LoVo (cell line): Measurements from ENCODE around the gene ZNF253.
"Not testable (repeated sequence)": the region's sequence is repeated elsewhere in the genome, so short reads cannot be mapped to it uniquely, and the experiment has no call there.

Experiments
- DNase-seq: peaks from one replicate; pipeline ENCODE4 v3.0.0-alpha.2; 2016; ENCODE audit warnings: low spot score

The ZNF253 gene

DNA sequence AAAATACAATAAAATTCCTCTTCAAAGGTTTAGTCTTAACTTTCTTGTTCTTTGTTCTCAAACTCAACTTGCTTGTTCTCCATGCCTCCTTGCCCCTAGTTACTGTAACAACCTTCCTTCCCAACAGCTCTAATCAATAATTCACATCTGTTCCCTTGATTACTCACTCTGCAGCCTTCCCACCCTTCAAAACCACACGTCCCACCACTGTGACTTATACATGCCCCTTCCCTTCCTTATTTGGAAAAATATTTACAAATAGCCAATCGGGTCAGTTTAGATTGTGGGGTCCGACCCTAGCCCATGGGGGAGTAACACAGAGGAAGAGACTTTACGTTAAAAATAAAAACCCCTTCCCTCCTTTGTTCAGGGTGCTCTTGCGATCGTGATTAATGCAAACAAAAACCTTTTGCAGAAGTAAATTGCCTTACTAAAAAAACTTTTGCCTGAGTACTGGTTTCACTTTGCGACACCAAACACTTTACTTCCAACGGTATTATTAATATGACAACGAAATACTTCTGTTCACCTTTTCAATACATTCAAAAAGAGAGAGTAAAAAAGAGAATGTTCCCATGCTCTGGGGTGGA lies 34.6 kb downstream of the ZNF253 start:
- DNase-seq: no peak

DNA sequence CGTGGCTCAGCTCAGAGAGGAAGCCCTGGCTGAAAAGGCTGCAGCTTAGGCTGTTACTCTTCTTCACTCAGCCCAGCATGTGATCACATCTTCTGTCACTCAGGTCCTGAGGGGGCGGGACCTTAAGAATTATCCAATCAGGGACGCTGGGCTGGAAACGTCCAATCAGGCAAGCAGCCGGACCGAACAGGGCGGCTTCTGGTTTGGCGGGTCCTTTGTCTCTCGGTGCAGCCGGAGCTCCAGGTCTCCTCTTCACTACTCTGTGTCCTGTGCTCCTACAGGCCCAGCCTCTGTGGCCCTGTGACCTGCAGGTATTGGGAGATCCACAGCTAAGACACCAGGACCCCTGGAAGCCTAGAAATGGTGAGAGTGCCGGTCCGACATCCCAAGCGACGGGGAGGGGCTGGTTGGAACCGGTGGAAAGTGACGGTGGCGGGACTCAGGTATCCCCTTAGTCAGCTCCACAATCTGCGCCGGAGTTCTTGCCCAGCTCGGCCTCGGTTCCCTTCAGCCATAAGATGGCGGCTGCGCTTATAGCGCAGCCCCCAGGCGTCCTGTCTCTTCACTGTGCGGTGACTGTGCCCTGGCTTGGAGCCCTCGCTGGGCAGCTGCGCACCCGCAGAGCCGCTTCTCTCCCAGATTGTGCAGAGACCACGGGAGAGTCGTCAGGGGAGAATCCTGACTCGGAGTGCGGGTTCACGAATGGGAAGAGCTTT lies 35.2 kb downstream of the ZNF253 start, which contains the start of gene ZNF93:
ZNF93 (plus strand) TSS at position 218 of the 716 bp plus-strand sequence; CDS start at position 361, 143 bp downstream.
- peak; percentile 56 for DNase-seq

DNA sequence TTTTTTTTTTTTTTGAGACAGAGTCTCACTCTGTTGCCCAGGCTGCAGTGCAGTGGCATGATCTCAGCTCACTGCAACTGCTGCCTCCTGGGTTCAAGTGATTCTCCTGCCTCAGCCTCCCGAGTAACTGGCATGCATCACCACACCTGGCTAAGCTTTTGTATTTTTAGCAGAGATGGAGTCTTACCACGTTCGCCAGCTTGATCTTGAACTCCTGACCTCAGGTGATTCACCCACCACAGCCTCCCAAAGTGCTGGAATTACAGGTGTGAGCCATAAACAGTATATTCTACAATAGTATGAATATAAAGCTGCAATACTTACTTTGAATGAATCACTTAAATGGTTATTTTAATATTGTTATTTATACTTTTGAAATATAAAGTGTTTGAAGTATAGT lies 41.9 kb downstream of the ZNF253 start:
- not testable (repeated sequence) for DNase-seq

DNA sequence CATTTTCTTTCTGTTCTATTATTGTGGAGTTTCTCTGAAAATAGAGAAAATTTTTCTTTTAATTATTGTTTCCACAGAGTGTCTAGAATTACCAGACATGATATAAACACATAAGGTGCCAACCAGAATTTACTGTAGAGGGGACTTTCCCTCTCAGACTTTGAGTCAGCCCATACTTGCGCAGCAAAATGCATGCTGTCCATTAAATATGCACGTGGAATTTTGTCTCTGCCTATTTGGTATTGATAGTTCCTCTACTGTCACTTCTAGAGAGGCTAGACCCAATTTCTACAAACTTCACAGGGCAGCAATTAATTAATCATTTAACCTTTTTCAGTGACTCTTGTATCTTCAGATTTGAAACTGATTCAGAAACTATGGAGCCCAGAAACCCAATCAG lies 44.0 kb downstream of the ZNF253 start:
- no peak for DNase-seq

DNA sequence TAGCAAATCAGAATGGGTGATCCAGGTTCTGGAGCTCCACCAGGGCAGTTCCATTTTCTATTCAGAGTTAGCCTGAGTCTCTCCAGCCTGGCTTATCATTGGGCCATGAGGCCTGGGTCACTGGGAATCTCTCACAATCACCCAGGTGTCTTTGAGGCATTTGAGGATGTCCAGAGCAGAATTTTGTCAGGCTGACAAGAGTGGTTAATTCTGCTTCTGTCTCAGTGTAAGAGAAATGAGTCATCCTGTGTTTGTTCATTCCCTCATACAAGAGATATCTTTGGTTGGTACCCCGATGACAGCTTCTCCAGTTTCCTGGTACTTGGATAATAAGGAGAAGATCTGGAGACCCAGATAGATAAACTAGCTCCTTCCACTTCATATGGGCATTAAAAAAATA lies 45.5 kb downstream of the ZNF253 start:
- no peak for DNase-seq

DNA sequence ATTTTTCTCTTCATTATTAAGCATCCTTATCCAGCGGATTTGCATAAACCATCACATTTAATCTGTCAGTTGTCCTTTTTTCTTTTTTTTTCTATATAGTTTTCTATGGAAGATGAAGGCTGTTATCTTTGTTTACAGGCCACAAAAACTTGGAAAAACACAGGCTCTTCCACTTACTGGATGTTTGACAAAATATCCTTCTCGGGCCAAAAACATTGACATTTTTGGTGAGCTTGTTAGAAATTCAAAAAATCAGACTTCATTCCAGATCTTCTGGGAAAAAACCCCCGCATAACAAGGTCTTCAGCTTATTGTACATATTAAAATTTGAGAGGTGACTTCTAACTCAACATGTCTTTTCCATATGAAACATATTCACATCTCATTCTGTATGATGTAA lies 48.9 kb downstream of the ZNF253 start:
- DNase-seq: no peak

DNA sequence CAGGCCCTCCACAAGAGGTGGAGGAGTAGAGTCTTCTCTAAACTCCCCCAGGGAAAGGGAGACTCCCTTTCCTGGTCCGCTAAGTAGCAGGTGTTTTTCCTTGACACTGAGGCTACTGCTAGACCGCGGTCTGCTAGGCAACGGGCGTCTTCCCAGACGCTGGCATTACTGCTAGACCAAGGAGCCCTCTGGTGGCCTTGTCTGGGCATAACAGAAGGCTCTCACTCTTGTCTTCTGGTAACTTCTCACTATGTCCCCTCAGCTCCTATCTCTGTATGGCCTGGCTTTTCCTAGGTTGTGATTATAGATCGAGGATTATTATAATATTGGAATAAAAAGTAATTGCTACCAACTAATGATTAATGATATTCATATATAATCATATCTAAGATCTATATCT lies 64.7 kb downstream of the ZNF253 start:
- DNase-seq: not testable (repeated sequence)

DNA sequence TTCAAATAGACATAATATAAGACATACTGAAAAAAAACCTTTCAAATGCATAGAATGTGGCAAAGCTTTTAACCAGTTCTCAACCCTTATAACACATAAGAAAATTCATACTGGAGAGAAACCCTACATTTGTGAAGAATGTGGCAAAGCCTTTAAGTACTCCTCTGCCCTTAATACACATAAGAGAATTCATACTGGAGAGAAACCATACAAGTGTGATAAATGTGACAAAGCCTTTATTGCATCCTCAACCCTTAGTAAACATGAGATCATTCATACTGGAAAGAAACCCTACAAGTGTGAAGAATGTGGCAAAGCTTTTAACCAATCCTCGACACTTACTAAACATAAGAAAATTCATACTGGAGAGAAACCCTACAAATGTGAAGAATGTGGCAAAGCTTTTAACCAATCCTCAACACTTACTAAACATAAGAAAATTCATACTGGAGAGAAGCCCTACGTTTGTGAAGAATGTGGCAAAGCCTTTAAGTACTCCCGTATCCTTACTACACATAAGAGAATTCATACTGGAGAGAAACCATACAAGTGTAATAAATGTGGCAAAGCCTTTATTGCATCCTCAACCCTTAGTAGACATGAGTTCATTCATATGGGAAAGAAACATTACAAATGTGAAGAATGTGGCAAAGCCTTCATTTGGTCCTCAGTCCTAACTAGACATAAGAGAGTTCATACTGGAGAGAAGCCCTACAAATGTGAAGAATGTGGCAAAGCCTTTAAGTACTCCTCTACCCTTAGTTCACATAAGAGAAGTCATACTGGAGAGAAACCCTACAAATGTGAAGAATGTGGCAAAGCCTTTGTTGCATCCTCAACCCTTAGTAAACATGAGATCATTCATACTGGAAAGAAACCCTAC lies 68.0 kb downstream of the ZNF253 start:
- DNase-seq: not testable (repeated sequence)

DNA sequence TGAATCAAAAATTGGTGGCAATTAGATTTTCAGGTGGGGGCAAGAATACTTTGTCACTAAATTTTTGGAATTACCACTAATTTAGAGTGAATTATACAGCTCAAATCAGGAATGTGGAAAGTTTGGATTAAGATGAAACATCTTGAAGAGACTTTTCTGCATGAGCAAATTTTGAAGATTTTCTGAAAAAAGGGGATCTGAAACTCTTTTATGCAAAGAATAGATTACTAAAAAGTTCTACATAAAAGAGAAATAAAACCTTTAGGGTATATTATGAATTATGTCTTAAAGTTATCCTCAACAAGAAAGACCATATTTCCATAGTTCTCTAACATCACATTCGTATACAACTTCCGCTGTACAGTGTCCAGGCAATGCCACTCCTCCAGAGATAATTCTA lies 71.7 kb downstream of the ZNF253 start:
- no peak for DNase-seq

DNA sequence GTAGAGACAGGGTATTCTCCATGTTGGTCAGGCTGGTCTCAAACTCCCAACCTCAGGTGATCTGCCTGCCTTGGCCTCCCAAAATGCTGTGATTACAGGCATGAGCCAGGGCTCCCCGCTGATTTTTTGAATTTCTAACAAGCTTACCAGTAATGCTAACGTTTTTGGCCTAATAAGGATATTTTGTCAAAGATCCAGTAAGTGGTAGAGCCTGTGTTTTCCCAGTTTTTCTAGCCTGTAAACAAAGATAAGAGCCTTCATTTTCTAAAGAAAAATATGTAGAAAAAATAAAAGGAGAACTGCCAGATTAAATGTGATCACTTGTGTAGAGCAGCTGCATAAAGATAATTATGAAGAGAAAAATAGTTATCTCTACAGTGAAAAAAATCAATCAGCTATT lies 72.8 kb downstream of the ZNF253 start:
- DNase-seq: no peak

DNA sequence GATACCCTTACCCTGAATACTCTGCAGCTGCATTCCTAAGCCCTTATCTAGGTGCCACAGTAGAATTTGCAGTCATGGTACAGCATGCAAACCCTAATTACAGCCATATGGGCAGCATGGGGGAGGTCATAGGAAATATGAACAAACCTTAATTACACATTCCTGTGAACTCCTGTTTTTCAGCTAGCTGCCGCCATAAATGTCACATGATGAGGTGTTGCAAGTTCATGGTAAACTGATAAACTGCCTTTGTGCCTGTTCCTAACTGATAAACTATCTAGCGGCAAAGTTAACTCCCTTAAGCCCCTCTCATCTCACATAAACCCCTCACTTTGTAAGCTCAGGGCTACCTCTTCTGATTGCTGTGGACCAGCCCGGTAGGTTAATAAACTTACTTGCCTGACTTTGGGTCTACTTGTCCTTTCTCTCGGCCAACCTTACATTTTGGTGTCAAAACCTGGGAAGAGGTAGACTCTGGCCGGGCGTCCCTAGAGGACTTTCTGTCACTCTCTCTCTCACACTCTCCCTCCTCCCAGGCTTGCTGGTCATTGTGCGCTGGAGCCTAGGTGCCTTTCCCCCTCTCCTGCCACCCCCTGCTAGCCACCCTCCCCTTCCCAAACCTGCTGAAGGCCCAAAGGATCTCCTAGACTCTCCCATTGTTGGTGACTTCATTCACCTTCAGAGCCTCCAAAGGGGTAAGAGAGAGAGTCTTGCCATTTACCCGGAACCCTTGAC lies 78.3 kb downstream of the ZNF253 start:
- no peak for DNase-seq
